Measurements from ENCODE around the gene ATP6V0C. TPM values are rescaled to one million over a fixed set of nuclear protein-coding genes. Genes with fewer than 3 reads are reported as not detected.

Gene ATP6V0C
- total RNA-seq, 1 experiment from 2014 or later: 176 TPM

GRCh38 chr16:2527071-2527783, 13.5 kb downstream of the ATP6V0C start:
- H3K4me1 ChIP-seq (ENCODE audit: insufficient read depth, low read length): no peaks in the 10 kb centered on the region
- no peaks in the 10 kb centered on the region for H4K20me1 ChIP-seq (ENCODE audit: control insufficient read depth, insufficient read depth, insufficient read length)
- H4K8ac ChIP-seq (replicated peaks; ENCODE audit: insufficient read length, low read depth, low read length): no peak overlapping the region
- Mint-ChIP-seq H3K4me1 (peaks cover 4 to 8% of the 10 kb centered on the region in 2 experiments), H3K36me3 (ENCODE audit: insufficient read depth in 1 of 3, low read depth in 3 of 3) (peaks cover 5 to 47% (median 20%) of the 10 kb centered on the region in 3 experiments; a peak in 6 of 7 replicates), H3K27me3 (ENCODE audit: low read depth) (no peaks in the 10 kb centered on the region), H3K4me3 (no peak overlapping the region), H3K27ac (no peak overlapping the region; a peak in 1 of 7 replicates), H3K9me3 (no peaks in the 10 kb centered on the region)
- H3K27me3 ChIP-seq (ENCODE audit: insufficient read depth, low read length): no peaks in the 10 kb centered on the region
- no peak overlapping the region for H3K23ac ChIP-seq (ENCODE audit: insufficient read length, low read depth, low read length)
- no peak overlapping the region for H2BK120ac ChIP-seq (ENCODE audit: low read depth, low read length, poor library complexity, severe bottlenecking)
- H3K9me3 ChIP-seq (ENCODE audit: control insufficient read depth, low read depth, low read length): no peaks in the 10 kb centered on the region
- no peak overlapping the region for H2AK5ac ChIP-seq (ENCODE audit: insufficient read length, low read length)
- H3K56ac ChIP-seq (ENCODE audit: insufficient read length, low read depth, low read length): no peak overlapping the region
- H3K27ac ChIP-seq (ENCODE audit: insufficient read length, low read depth, low read length): no peak overlapping the region
- H3T11ph ChIP-seq (ENCODE audit: low read length): no peak overlapping the region
- no peak overlapping the region for H4K5ac ChIP-seq (ENCODE audit: insufficient read length, low read depth, low read length)
- H2AFZ ChIP-seq (ENCODE audit: low read length): no peak overlapping the region
- no peak overlapping the region for H3K18ac ChIP-seq (ENCODE audit: insufficient read length, low read depth, low read length)
- no peak overlapping the region for H3K4ac ChIP-seq (ENCODE audit: low read depth, low read length)
- H2BK5ac ChIP-seq (ENCODE audit: insufficient read length, low read length): no peak overlapping the region
- no peak overlapping the region for H2BK15ac ChIP-seq (ENCODE audit: low read depth, low read length)
- peaks cover 3% of the 10 kb centered on the region for H3K23me2 ChIP-seq (ENCODE audit: insufficient read length, low read depth, low read length, poor library complexity, severe bottlenecking)
- H3K79me1 ChIP-seq (ENCODE audit: insufficient read depth, low read depth, low read length, poor library complexity, severe bottlenecking): no peaks in the 10 kb centered on the region
- no peak overlapping the region for H2BK20ac ChIP-seq (ENCODE audit: low read depth, low read length, poor library complexity, severe bottlenecking)
- no peak overlapping the region for H3K14ac ChIP-seq (ENCODE audit: insufficient read depth, low read length)
- TF ChIP-seq CTCF (conservative IDR thresholded peaks at IDR 0.05): no peak
- no peak overlapping the region for H3K4me2 ChIP-seq (ENCODE audit: insufficient read depth, insufficient read length, low read length)
- H4K91ac ChIP-seq (ENCODE audit: insufficient read length, low read depth, low read length): no peak overlapping the region
- H3K79me2 ChIP-seq (ENCODE audit: insufficient read depth, low read length): no peaks in the 10 kb centered on the region
- DNase-seq: no peak
- WGBS (ENCODE audit: extremely low coverage, insufficient read length, low lambda C conversion rate): no CpG with 5 or more reads among the region's 12 CpGs
- no peak overlapping the region for H2BK12ac ChIP-seq (ENCODE audit: insufficient read length, low read depth, low read length)
- no peak overlapping the region for H3K9ac ChIP-seq (ENCODE audit: extremely low read depth, insufficient read length, low read length)
